ENCODE measurements around the gene PTPRD.
"Not testable (repeated sequence)": the region's sequence is repeated elsewhere in the genome, so short reads cannot be mapped to it uniquely, and the experiment has no call there.

Gene PTPRD

DNA sequence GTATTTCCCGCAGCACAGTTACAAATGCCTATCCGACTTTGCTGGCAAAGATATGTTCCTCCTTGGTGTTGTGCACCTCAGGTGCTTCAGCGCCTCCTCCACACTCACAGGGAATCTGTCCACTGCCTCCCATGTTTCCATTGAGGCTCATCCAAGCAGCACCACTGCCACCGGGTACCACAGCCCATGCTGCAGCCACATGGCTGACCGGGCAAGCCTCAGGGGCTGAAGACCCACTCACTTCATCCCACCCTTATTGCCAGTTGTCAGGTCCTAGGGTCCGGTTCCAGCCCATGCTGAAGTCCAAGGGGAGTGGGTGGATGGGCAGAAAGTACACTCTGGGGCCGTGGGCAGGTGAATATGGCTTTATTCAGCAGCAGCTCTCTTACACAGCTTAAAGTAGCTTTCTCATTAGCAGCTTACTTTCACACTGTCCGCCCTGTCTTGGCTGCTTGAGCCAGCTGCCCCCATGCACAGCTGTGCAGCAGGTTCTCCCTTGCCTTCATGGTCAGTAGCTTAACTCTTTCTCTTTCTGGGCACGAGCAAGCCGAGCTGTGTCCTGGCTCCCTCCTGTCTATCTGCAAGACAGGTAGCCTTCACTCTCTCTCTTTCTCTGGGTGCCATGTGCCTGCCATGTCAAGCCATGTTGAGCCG, 1052.3 kb downstream of the PTPRD start:
- no peak for DNase-seq

GRCh38 chr9:9558907-9559306, 1053.9 kb downstream of the PTPRD start:
- no peak for DNase-seq

DNA sequence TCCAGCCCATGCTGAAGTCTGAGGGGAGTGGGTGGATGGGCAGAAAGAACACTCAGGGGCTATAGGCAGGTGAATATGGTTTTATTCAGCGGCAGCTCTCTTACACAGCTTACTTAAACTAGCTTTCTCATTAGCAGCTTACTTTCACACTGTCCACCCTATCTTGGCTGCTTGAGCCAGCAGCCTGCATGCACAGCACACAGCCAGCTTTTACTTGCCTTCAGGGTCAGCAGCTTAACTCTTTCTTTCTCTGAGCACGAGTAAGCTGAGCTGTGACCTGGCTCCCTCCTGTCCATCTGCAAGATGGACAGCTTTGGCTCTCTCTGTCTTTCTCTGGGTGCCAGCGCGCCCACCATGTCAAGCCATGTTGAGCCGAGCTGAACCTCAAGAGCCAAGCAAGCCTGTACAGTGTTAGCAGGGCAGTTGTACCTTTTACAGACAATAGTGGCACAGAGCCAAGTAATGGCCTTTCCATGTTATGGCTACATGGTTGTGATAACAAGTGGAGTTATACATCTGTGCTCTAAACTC, 1054.9 kb downstream of the PTPRD start:
- DNase-seq, result no peak

- DNase-seq, result no peak
These were observed 1055.7 kb downstream of the PTPRD start for GRCh38 chr9:9556865-9557803.

DNA sequence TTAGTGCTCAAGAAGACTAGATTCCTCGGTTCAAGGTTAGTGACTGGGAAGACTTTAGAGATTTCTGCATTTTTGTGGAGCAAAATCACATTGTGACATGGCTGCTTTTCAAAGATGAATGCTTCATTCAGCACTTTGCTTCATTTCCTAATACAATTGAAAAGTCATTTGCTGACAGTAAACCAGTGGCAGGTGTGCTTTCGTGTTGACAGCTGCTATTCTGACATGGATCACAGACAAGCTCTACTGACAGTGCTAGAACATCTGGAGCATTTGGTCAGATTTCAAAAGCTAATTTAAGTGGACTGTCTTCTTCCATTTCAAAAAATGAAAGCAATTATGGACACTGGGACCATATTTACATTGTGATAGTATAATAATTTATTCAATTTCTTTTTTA, 1060.1 kb downstream of the PTPRD start:
- DNase-seq, result no peak

DNA sequence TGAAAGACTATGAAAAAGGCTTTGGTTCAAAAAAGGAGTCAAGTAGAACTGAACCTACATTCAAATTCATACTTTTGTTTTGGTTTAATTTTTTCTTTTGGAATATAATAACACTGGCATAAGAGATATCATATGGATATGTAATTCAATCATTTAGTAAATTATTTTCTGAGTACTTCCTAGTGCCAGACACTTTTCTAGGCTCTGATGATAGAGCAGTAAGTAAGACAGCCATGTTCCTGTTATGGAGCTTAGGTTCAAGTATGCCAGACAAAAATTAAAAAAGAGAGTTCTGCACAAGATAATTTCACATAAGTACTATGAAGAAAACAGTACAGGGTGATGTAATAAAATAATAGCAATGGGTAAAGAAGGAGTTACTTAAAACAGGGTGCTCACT, 1074.0 kb downstream of the PTPRD start:
- DNase-seq, result no peak

GRCh38 chr9:9538356-9538755, 1074.4 kb downstream of the PTPRD start:
- no peak for DNase-seq

DNA sequence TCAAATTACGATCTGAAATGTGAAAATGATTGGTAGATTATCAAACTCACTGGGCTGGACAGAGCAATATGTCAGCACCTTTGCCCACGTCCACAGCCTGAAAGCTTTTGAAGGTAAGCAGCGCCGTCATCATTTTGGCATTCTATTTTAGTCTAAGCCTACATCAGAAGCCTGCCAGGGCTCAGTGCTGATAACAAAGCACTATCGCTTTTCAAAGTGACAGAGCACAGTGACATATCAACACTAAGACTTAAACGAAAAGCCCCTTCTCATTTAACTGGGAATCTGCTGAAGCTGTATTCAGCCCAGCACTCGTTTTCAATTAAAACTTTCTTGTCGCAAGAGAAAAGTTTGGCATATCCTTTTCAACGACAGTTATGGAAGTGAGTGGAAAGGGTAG, 1076.3 kb downstream of the PTPRD start:
- no peak for DNase-seq

DNA sequence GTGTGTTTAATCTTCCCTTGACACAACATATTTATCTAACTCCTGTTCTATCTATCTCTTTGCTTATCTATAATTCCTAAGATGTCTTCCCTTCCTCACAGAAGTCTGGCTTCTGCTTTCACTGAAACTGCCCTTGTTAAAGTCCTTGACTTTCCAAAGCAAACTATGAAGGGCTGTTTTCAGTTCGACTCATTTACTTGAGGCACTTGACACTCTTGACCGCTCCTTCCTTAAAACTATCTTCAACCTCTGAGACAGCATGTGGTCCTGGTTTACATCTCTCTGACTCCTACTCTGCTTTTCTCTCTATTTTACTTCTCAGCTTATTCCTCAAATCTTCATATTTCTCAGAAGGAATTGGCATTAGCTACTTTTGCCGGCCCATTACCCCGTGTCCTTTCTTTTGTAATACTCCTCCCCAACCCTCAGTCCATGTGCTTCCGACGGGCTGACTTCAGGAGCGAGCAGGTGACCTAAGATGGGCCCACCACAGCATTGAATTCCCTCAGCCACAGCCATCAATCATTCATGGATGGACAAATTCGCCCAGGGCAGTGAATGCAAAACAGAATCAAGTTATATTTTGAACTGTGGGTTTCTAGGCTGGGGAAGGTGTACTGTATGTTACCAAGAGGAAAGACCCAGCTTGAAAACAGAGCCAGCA, 1089.2 kb downstream of the PTPRD start:
- peak; percentile 8 for DNase-seq

DNA sequence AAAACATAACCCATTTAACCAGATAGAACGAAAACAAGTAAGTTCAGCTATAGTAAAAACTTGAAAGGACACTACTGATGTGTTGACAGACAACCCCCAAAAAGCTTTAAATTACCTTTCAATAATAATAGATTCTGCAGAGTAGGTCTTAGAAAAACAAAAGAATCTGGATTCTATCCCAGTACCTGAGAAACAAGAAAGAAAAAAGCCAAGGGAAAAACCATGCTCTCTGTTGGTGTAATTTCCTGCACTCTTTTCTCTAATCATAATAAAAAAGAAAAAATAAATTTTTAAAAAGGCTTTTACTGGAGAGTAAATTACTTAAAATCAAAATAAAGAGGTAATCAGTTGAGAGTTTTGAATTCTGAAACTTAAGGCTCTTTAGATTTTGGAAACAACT, 1090.4 kb downstream of the PTPRD start:
- DNase-seq, result no peak

DNA sequence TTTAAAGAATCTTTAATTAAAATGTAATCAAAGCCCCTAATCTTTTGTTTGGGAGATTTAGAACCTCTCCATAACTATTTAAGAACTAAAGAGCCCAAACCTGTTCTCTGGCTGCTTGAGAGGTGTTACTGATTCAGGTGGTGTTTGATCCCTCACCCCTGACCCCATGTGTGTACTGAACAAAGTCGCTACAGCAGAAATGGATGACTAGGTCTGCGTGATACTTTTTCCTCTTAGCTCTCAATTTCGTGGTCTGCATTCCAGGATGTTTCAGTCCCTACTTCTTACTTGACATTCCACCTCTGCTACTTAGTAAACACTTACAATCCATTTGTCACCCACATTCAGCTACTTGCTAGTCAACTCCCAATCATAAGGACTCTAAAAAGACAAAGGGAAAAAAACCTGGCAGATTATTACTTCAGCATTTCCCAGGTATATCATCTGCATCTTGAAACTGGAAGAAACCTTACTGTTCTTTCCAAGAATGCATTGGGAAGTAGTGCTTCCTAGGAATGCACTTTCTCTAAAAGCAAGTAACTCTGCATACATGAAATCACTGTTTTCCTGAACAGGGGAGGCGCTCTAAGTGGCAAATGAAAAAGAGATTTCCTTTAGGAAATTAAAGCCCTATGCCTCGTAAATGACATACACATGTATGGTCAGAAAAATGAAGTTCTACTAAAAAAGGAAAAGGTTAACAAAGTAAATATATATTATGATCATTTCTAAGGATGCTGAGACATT, 1091.6 kb downstream of the PTPRD start:
- peak; percentile 23 for DNase-seq

DNA sequence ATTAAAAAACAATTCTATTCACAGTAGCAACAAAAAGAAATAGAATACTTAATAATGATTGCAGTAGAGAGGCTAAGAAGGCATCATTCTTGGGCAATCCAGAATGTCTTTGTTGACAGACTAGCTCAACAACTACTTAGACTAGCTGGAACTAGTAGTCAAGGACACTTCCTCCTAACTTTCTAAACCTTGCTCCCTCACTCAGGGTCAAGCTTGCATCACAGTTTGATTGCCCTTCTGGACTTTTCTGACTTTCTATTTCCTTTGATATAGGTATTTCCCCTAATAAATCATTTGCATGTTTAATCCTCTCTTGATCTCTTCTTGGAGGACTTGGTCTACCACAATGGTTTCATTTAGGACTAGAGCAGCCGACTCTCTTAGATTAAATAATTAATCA, 1107.9 kb downstream of the PTPRD start:
- DNase-seq, result no peak

DNA sequence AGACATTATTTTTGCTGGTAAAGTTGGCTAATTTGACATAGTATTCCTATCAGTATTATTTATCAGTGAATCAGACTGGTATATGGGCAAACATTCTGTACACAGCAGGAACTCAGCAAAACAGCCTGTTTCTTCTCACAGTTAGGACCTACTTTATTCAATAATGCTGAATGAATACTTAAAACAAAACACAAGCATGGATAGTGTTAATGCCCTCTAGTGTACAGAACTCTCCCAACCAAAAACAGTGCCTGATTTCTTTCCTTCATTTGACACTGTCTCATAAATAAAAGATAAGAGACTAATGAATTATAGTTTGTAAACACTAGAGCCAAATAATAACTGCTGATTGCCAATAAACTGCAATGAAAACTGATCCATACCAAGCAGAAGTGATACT, 1113.3 kb downstream of the PTPRD start:
- DNase-seq, result no peak

DNA sequence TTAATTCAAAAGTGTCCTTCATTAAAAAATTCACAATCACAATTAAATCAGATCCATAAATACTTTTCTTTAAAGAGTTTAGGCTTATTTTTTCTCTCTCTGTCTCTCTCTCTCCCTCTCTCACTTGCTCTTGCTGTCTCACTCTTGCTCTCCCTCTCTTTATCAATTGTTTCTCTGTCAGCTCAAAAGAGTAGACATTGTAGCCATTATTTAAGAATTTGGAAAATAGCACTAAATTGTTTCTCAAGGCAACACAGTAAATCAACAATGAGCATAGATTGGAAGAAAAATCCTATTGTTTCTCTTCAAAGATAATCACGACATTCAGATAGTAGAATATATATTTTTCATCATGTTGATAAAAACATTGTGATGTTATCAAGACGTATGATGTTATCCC, 1114.0 kb downstream of the PTPRD start:
- DNase-seq, result no peak

DNA sequence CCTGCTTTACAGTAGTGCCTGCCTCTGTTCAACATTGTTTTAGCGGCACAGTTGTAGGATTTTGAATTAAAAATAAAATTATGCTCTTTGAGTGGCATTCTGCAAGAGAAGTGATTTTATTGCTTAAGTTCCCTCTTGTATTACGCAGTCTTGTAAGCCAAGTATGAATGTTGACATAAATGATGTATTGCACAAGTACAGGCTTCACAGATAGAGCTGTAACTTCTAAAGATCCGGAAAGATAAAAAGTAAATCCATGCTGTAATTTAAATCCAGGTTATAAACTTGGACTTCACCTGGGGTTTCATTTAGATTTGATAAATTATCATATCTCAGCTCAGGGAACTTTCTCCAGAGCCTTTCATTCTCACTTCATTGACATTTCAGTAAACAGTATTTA, 1114.7 kb downstream of the PTPRD start:
- DNase-seq, result no peak

DNA sequence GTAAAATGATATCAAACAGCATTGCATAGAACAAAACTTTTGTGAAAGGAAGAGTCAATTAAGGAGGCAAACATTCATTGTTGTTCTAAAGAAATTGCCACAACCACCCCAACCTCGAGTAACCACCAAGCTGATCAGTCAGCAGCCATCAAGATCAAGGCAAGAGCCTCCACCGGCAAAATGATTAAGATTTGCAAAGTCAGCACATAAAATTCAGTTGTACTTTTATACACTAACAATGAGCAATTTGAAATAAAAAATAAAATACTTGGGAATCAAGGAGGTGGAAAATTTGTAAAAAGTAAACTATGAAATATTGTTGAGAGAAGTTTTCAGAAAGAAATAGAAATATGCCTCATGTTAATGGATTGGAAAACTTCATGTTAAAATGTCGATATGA, 1118.5 kb downstream of the PTPRD start:
- no peak for DNase-seq

GRCh38 chr9:9492506-9492905, 1120.3 kb downstream of the PTPRD start:
- DNase-seq, result no peak

DNA sequence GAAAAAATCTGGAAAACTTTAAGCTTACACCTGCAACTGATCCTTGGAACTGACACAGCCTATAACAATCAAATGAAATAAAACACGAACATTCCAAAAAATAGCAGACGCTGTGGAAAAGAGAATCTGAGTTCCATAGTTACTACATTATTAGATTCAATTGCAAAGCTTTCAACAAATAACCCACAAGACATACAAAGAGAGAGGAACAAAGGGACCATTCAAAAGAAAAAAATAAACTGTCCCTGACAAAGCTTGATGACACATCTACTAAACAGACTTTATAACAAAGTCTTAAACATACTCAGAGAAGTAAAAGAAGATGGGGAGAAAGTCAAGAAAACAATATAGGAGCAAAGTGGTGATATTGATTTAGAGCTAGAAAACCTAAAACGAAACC, 1123.6 kb downstream of the PTPRD start:
- no peak for DNase-seq

DNA sequence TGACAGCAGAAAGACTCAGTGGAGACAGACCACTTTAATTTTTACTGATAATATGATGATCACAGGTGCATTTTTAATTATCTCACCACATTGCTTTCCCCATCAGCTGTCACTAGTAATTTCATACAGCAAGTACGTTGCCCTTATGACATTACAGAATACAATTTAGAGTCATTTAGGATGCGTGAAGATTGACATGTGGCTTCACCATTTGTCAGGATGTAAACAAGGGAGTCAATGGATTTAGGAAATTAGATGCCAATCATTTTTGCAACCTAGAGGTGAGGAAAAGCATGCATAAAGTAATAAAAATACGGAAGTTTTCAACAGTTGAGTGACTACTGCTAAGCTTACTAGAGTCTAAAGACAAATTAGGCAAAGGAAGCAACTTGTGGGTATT, 1129.6 kb downstream of the PTPRD start:
- no peak for DNase-seq

DNA sequence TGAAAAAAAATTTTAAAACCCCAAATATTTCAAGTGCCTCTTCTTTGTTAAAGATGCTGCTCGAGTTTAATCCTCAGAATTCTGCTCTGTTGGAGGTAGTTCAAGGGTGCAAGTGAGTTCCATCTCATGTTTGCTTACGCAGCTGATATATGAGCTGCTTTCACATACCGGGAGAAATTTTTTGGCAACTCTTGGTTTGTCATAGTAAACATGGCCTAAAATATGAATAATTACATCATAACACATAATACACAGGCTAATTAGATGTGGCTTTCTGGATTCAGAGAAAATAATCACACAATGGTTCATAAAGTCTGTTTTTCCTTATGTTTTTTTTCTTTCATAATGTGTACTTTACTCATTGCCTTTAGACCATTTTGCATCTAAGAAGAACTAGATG, 1134.1 kb downstream of the PTPRD start:
- DNase-seq, result no peak

GRCh38 chr9:9469271-9469670, 1143.5 kb downstream of the PTPRD start:
- DNase-seq, result no peak

DNA sequence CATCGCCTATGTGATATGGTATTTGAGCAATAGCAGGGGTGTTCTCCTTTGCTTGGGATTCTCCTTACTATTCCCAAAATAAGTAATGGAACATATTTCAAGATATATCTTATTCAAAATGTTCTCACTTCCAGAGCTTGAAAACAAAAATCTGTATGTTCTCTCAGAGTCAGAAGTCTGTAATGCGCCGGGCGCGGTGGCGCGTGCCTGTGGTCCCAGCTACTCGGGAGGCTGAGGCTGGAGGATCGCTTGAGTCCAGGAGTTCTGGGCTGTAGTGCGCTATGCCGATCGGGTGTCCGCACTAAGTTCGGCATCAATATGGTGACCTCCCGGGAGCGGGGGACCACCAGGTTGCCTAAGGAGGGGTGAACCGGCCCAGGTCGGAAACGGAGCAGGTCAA, 1170.9 kb downstream of the PTPRD start:
- DNase-seq, result not testable (repeated sequence)

- DNase-seq, result no peak
These were observed 1175.2 kb downstream of the PTPRD start for GRCh38 chr9:9437641-9438040.

All from DMS79 (cell line).